H1 (cell line): Measurements from ENCODE around the gene CA10. TPM values are rescaled to one million over a fixed set of nuclear protein-coding genes. Genes with fewer than 3 reads are reported as not detected.

Source experiments
- CTCF ChIA-PET: fragments of 300-600 bp; sonication (Branson Sonifier 250); formaldehyde crosslinking; loops from one replicate; lab custom pipeline; 2021; ENCODE audit not compliant: partially characterized antibody; lab: Charles Lee
- POLR2A ChIA-PET: fragments of 300-600 bp; sonication (Branson Sonifier 250); formaldehyde crosslinking; loops from one replicate; lab custom pipeline; 2021; ENCODE audit warnings: inconsistent platforms; ENCODE audit not compliant: partially characterized antibody; lab: Charles Lee
- DNase-seq, 2 experiments: peaks; one replicate each; pipeline versions ENCODE4 v3.0.0 to v3.0.0-alpha.2; 2010 to 2022; ENCODE audit warnings: low spot score in 2 of 2, low read depth in 1 of 2, mixed read lengths in 1 of 2
- FAIRE-seq: peaks from 2 replicates; lab custom pipeline; 2011; peaks lifted over from hg19 to GRCh38; lab: Jason Lieb, UNC
- H2AFZ ChIP-seq: 2 replicates; pipeline ENCODE4 v1.8.1; 2012; ENCODE audit warnings: low read length, inconsistent platforms
- H2AK5ac ChIP-seq: 2 replicates; pipeline ENCODE4 v1.6.1; 2013; ENCODE audit warnings: low read depth, low read length
- H2BK120ac ChIP-seq: replicated peaks from 2 replicates; pipeline ENCODE3; 2013; ENCODE audit warnings: low read depth, low read length, inconsistent platforms
- H2BK12ac ChIP-seq: 2 replicates; pipeline ENCODE4 v1.6.1; 2013; ENCODE audit warnings: low read depth, low read length
- H2BK15ac ChIP-seq: 2 replicates; pipeline ENCODE4 v1.6.1; 2013; ENCODE audit warnings: low read length
- H2BK20ac ChIP-seq: 2 replicates; pipeline ENCODE4 v1.6.1; 2013; ENCODE audit warnings: low read length
- H2BK5ac ChIP-seq: 2 replicates; pipeline ENCODE4 v1.6.1; 2013; ENCODE audit warnings: low read depth, low read length
- H3K14ac ChIP-seq: 2 replicates; pipeline ENCODE4 v1.6.1; 2013; ENCODE audit warnings: inconsistent platforms; ENCODE audit not compliant: insufficient read length
- H3K18ac ChIP-seq: 2 replicates; pipeline ENCODE4 v1.6.1; 2013; ENCODE audit warnings: low read length; ENCODE audit errors: extremely low read depth
- H3K23ac ChIP-seq: 2 replicates; pipeline ENCODE4 v1.6.1; 2013; ENCODE audit warnings: inconsistent platforms; ENCODE audit not compliant: insufficient read length
- H3K23me2 ChIP-seq: 2 replicates; pipeline ENCODE4 v1.6.1; 2013; ENCODE audit warnings: low read depth, low read length
- H3K27ac ChIP-seq: 2 replicates; pipeline ENCODE4 v1.6.1; 2011; ENCODE audit warnings: low read depth, low read length, inconsistent platforms
- H3K27me3 ChIP-seq, 4 experiments: replicated peaks in 1 of 4; 1 replicate in 1 of 4; 2 replicates in 3 of 4; pipeline versions ENCODE4 v1.6.1 to v1.8.1; 2011 to 2013; ENCODE audit warnings: low read length in 3 of 4, mild to moderate bottlenecking in 3 of 4, inconsistent platforms in 2 of 4, mixed read lengths in 2 of 4, moderate library complexity in 1 of 4; ENCODE audit not compliant: control insufficient read depth in 3 of 4, insufficient read depth in 3 of 4; ENCODE audit errors: extremely low read depth in 1 of 4
- H3K36me3 ChIP-seq, 4 experiments: 2 replicates each; pipeline versions ENCODE4 v1.6.1 to v1.8.1; 2011 to 2013; ENCODE audit warnings: mild to moderate bottlenecking in 4 of 4, low read length in 3 of 4, moderate library complexity in 2 of 4, control low read depth in 1 of 4, inconsistent platforms in 1 of 4; ENCODE audit not compliant: insufficient read depth in 4 of 4, control insufficient read depth in 2 of 4
- H3K4ac ChIP-seq: replicated peaks from 2 replicates; pipeline ENCODE3; 2013; ENCODE audit warnings: low read length, low read depth, mixed read lengths, inconsistent platforms; ENCODE audit not compliant: insufficient read length
- H3K4me1 ChIP-seq, 4 experiments: replicated peaks in 1 of 4; 1 replicate in 1 of 4; 2 replicates in 3 of 4; pipeline versions ENCODE4 v1.6.1 to v1.8.1; 2011 to 2013; ENCODE audit warnings: low read length in 3 of 4, inconsistent platforms in 2 of 4, mixed read lengths in 1 of 4; ENCODE audit not compliant: insufficient read depth in 4 of 4, control insufficient read depth in 3 of 4
- H3K4me2 ChIP-seq, 2 experiments: 2 replicates each; pipeline versions ENCODE4 v1.6.1 to v1.8.1; 2011 to 2013; ENCODE audit warnings: low read depth in 2 of 2, low read length in 2 of 2, control low read depth in 1 of 2, inconsistent platforms in 1 of 2, mild to moderate bottlenecking in 1 of 2; ENCODE audit not compliant: insufficient read depth in 1 of 2
- H3K4me3 ChIP-seq, 4 experiments: fragments of 200-600, 300-600 bp in 1 of 4; sonication (generic), shearing (Covaris generic), sonication (Bioruptor Twin) in 1 of 4; 2 replicates each; pipeline versions ENCODE4 v1.5.1 to v1.8.1; 2011 to 2016; ENCODE audit warnings: low read length in 4 of 4, low read depth in 3 of 4, control low read depth in 2 of 4, inconsistent platforms in 2 of 4, mild to moderate bottlenecking in 2 of 4, mixed read lengths in 1 of 4, moderate library complexity in 1 of 4; ENCODE audit not compliant: insufficient read depth in 2 of 4; ENCODE audit errors: extremely low read depth in 1 of 4
- H3K56ac ChIP-seq: replicated peaks from 2 replicates; pipeline ENCODE3; 2013; ENCODE audit warnings: low read depth, mild to moderate bottlenecking, mixed read lengths, low read length, inconsistent platforms; ENCODE audit not compliant: insufficient read length
- H3K79me1 ChIP-seq: 2 replicates; pipeline ENCODE4 v1.6.1; 2013; ENCODE audit warnings: low read depth, low read length, control low read depth
- H3K79me2 ChIP-seq, 2 experiments: 2 replicates each; pipeline versions ENCODE4 v1.6.1 to v1.8.1; 2012 to 2013; ENCODE audit warnings: low read length in 2 of 2, mild to moderate bottlenecking in 2 of 2, inconsistent platforms in 1 of 2; ENCODE audit not compliant: insufficient read depth in 2 of 2, control insufficient read depth in 1 of 2
- H3K9ac ChIP-seq, 4 experiments: replicated peaks in 1 of 4; 1 replicate in 1 of 4; 2 replicates in 3 of 4; pipeline versions ENCODE4 v1.6.1 to v1.8.1; 2011 to 2013; ENCODE audit warnings: low read depth in 3 of 4, low read length in 3 of 4, control low read depth in 2 of 4, mild to moderate bottlenecking in 2 of 4, moderate library complexity in 2 of 4, inconsistent platforms in 1 of 4; ENCODE audit errors: extremely low read depth in 1 of 4
- H3K9me3 ChIP-seq, 2 experiments: 2 replicates each; pipeline versions ENCODE4 v1.6.1 to v1.8.1; 2012 to 2013; ENCODE audit warnings: mild to moderate bottlenecking in 2 of 2, moderate library complexity in 2 of 2, control low read depth in 1 of 2, inconsistent platforms in 1 of 2, low read depth in 1 of 2, low read length in 1 of 2, mixed read lengths in 1 of 2; ENCODE audit not compliant: insufficient read depth in 2 of 2
- H4K20me1 ChIP-seq, 2 experiments: replicated peaks in 1 of 2; 2 replicates each; pipeline versions ENCODE3 to v1.8.1; 2011 to 2013; ENCODE audit warnings: inconsistent platforms in 2 of 2, low read length in 2 of 2, mild to moderate bottlenecking in 1 of 2; ENCODE audit not compliant: insufficient read depth in 2 of 2, control insufficient read depth in 1 of 2
- H4K5ac ChIP-seq: 2 replicates; pipeline ENCODE4 v1.6.1; 2013; ENCODE audit warnings: low read length, low read depth, mixed read lengths, inconsistent platforms; ENCODE audit not compliant: insufficient read length
- H4K8ac ChIP-seq: 2 replicates; pipeline ENCODE4 v1.8.0; 2013; ENCODE audit warnings: mild to moderate bottlenecking, moderate library complexity, low read length, inconsistent platforms; ENCODE audit not compliant: insufficient read depth; ENCODE audit errors: extremely low read depth
- H4K91ac ChIP-seq: replicated peaks from 2 replicates; pipeline ENCODE3; 2013; ENCODE audit warnings: low read length, mixed read lengths, inconsistent platforms; ENCODE audit not compliant: insufficient read length
- CTBP2 ChIP-seq: IDR thresholded peaks from 2 replicates; pipeline ENCODE4 v1.7.0; 2011; ENCODE audit warnings: borderline replicate concordance, mild to moderate bottlenecking, moderate library complexity, mixed read lengths, low read length; ENCODE audit not compliant: insufficient read depth, insufficient read length
- RXRA ChIP-seq: IDR thresholded peaks from 2 replicates; pipeline ENCODE4 v1.6.1; 2011; ENCODE audit warnings: low read depth, mild to moderate bottlenecking, low read length, moderate library complexity; ENCODE audit not compliant: insufficient read depth
- SAP30 ChIP-seq: fragments of 300-600 bp; sonication (generic); IDR thresholded peaks from 2 replicates; pipeline ENCODE4 v1.7.1; 2012; ENCODE audit warnings: low read length, moderate library complexity, mild to moderate bottlenecking, inconsistent platforms; ENCODE audit not compliant: insufficient read depth, insufficient replicate concordance
- SIN3A ChIP-seq, 2 experiments: IDR thresholded peaks in 1 of 2; conservative IDR thresholded peaks in 1 of 2; 2 replicates each; pipeline ENCODE4 v1.6.1; 2011 to 2012; ENCODE audit warnings: low read length in 2 of 2, improper control_type of control experiment in 1 of 2, low read depth in 1 of 2, mild to moderate bottlenecking in 1 of 2
- TEAD4 ChIP-seq: IDR thresholded peaks from 2 replicates; pipeline ENCODE4 v1.6.1; 2012; ENCODE audit warnings: low read depth, low read length, inconsistent platforms, mixed read lengths
- WGBS, 2 experiments: shearing (Covaris generic) in 1 of 2; methylation state at CpG; one replicate each; pipeline versions ENCODE4 v1.1.6 to v1.1.7; 2013 to 2015; ENCODE audit warnings: low lambda C conversion rate in 2 of 2, mixed read lengths in 2 of 2, inconsistent platforms in 1 of 2, low coverage in 1 of 2, missing lambda C conversion rate in 1 of 2; ENCODE audit not compliant: insufficient replicate concordance in 2 of 2, insufficient coverage in 1 of 2, insufficient read length in 1 of 2; ENCODE audit errors: extremely low coverage in 1 of 2, missing lambda C conversion rate in 1 of 2; 5-methylcytosine and 5-hydroxymethylcytosine counted together
- polyA plus RNA-seq, 7 experiments: library from polyadenylated mRNA; depleted of rRNA in 3 of 7; stranded (reverse) in 5 of 7; unstranded in 2 of 7; fragments of >200 nt in 5 of 7; fragments of 200-250 nt in 2 of 7; gene quantifications; 1 replicate in 5 of 7; 2 replicates in 1 of 7; 4 replicates in 1 of 7; pipeline versions ENCODE4 v1.2.1 to v1.2.3, GENCODE V29; 2011 to 2013; ENCODE audit warnings: missing spikeins in 2 of 7, mixed read lengths in 2 of 7
- total RNA-seq: library from RNA; stranded (reverse); fragmentation: NEBNext Ultra II Directional; extraction: Animal tissue kit (Norgen Biotek cat#: 25700); gene quantifications from 2 replicates; pipeline ENCODE4 v1.2.1, GENCODE V29; 2021
- TF ChIP-seq, protein P1 (sequence below): IDR thresholded peaks from 2 replicates; pipeline ENCODE4 v1.6.1; 2012; ENCODE audit warnings: inconsistent platforms

Gene CA10
- total and polyA plus RNA-seq, 2 of the 8 experiments (the other 6 are each of a cell fraction or from before 2014, with no cell fraction given): 0.60 to 0.63 TPM

GRCh38 chr17:52035336-52035915 is 123.1 kb downstream of the CA10 start:
- no peak for TF ChIP-seq TEAD4
- TF ChIP-seq RXRA: no peak
- TF ChIP-seq SAP30: no peak
- TF ChIP-seq, protein P1, sequence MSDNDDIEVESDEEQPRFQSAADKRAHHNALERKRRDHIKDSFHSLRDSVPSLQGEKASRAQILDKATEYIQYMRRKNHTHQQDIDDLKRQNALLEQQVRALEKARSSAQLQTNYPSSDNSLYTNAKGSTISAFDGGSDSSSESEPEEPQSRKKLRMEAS: no peak
- TF ChIP-seq SIN3A (conservative IDR thresholded peaks at IDR 0.05 in 1 of 2, IDR thresholded peaks at IDR 0.05 in 1 of 2; ENCODE audit: low read depth in 1 of 2, low read length in 2 of 2): no peak
- no peak for TF ChIP-seq CTBP2
- no peak overlapping the region for H2BK5ac ChIP-seq
- no peaks in the 10 kb centered on the region for H3K4me1 ChIP-seq
- H3K79me1 ChIP-seq: no peaks in the 10 kb centered on the region
- no peak overlapping the region for H3K18ac ChIP-seq
- no peak overlapping the region for H3K27ac ChIP-seq
- no peak overlapping the region for H4K8ac ChIP-seq
- no peak overlapping the region for H4K5ac ChIP-seq
- no peak overlapping the region for H2BK20ac ChIP-seq
- ChIA-PET POLR2A (interaction anchor here (0.6 kb wide), 1 partner anchor 945 kb away, joined by 3 read pairs; no protein-coding TSS in a partner anchor), CTCF (no interaction called here)
- H3K23me2 ChIP-seq: no peaks in the 10 kb centered on the region
- H2AK5ac ChIP-seq: no peak overlapping the region
- H3K4me2 ChIP-seq: no peak overlapping the region
- H3K23ac ChIP-seq: no peak overlapping the region
- no peak overlapping the region for H3K4ac ChIP-seq
- no peaks in the 10 kb centered on the region for H3K79me2 ChIP-seq
- H3K56ac ChIP-seq: no peak overlapping the region
- no peaks in the 10 kb centered on the region for H4K20me1 ChIP-seq
- no peak overlapping the region for H3K14ac ChIP-seq
- no peaks in the 10 kb centered on the region for H3K36me3 ChIP-seq
- 87% methylated on average over 6 of the region's 6 CpGs; no CpG with 5 or more reads in 1 of the 2 experiments for WGBS, 2 experiments
- H3K27me3 ChIP-seq: no peaks in the 10 kb centered on the region
- FAIRE-seq (no peak), DNase-seq (no peak)
- H2BK120ac ChIP-seq: no peak overlapping the region
- H3K9me3 ChIP-seq: no peaks in the 10 kb centered on the region
- no peak overlapping the region for H2BK15ac ChIP-seq
- no peak overlapping the region for H3K9ac ChIP-seq
- no peak overlapping the region for H4K91ac ChIP-seq
- H2AFZ ChIP-seq: no peak overlapping the region
- H3K4me3 ChIP-seq: no peak overlapping the region
- no peak overlapping the region for H2BK12ac ChIP-seq
